Neuronal stem cell (in vitro differentiated cells): ENCODE data around the gene PPDPF.
"Not testable (repeated sequence)": the region's sequence is repeated elsewhere in the genome, so short reads cannot be mapped to it uniquely, and the experiment has no call there.

Source experiments
- DNase-seq: peaks from one replicate; pipeline ENCODE4 v3.0.0-alpha.2; 2013; ENCODE audit warnings: low spot score
- H2AFZ ChIP-seq: one replicate; pipeline ENCODE4 v1.6.1; 2013; ENCODE audit warnings: mild to moderate bottlenecking, low read length, inconsistent platforms
- H2AK5ac ChIP-seq: 2 replicates; pipeline ENCODE4 v1.6.1; 2013; ENCODE audit warnings: low read depth, mild to moderate bottlenecking, inconsistent platforms, low read length, moderate library complexity, mixed read lengths
- H2BK120ac ChIP-seq: 2 replicates; pipeline ENCODE4 v1.6.1; 2013; ENCODE audit warnings: low read depth, mild to moderate bottlenecking, inconsistent platforms, low read length, moderate library complexity, mixed read lengths
- H2BK12ac ChIP-seq: one replicate; pipeline ENCODE4 v1.6.1; 2013; ENCODE audit warnings: low read length, inconsistent platforms
- H2BK15ac ChIP-seq: 2 replicates; pipeline ENCODE4 v1.6.1; 2013; ENCODE audit warnings: mild to moderate bottlenecking, low read length, inconsistent platforms, mixed read lengths
- H2BK5ac ChIP-seq: one replicate; pipeline ENCODE4 v1.6.1; 2013; ENCODE audit warnings: inconsistent platforms, mild to moderate bottlenecking, low read length, moderate library complexity
- H3K14ac ChIP-seq: one replicate; pipeline ENCODE4 v1.6.1; 2013; ENCODE audit warnings: low read length, inconsistent platforms
- H3K18ac ChIP-seq: 2 replicates; pipeline ENCODE4 v1.6.1; 2013; ENCODE audit warnings: low read length, inconsistent platforms
- H3K23ac ChIP-seq: 2 replicates; pipeline ENCODE4 v1.6.1; 2013; ENCODE audit warnings: low read depth, mild to moderate bottlenecking, mixed read lengths, low read length, inconsistent platforms; ENCODE audit not compliant: poor library complexity
- H3K27ac ChIP-seq: replicated peaks from 3 replicates; pipeline ENCODE4 v1.5.1; 2013; ENCODE audit warnings: low read length, inconsistent platforms
- H3K27me3 ChIP-seq, 3 experiments: 2 replicates each; pipeline ENCODE4 v1.6.1; 2013; ENCODE audit warnings: low read length in 3 of 3, mild to moderate bottlenecking in 2 of 3, inconsistent platforms in 1 of 3, low read depth in 1 of 3, mixed read lengths in 1 of 3, moderate library complexity in 1 of 3; ENCODE audit not compliant: control insufficient read depth in 3 of 3, insufficient read depth in 3 of 3
- H3K36me3 ChIP-seq, 2 donors: replicated peaks in 1 of 2; 2 replicates each; pipeline ENCODE4 v1.6.1; 2013; ENCODE audit warnings: low read length in 2 of 2; ENCODE audit not compliant: control insufficient read depth in 2 of 2, insufficient read depth in 2 of 2
- H3K4ac ChIP-seq: 2 replicates; pipeline ENCODE4 v1.6.1; 2013; ENCODE audit warnings: inconsistent platforms, mild to moderate bottlenecking, low read length, moderate library complexity
- H3K4me1 ChIP-seq, 2 donors: 1 replicate in 1 of 2; 2 replicates in 1 of 2; pipeline ENCODE4 v1.6.1; 2013; ENCODE audit warnings: low read length in 2 of 2, low read depth in 1 of 2; ENCODE audit not compliant: control insufficient read depth in 2 of 2, insufficient read depth in 1 of 2
- H3K4me2 ChIP-seq: one replicate; pipeline ENCODE4 v1.6.1; 2013; ENCODE audit warnings: mild to moderate bottlenecking, low read length, inconsistent platforms; ENCODE audit not compliant: insufficient read depth, poor library complexity, severe bottlenecking
- H3K4me3 ChIP-seq, 2 donors: 2 replicates each; pipeline ENCODE4 v1.5.1; 2013; ENCODE audit warnings: low read length in 2 of 2, mild to moderate bottlenecking in 2 of 2, inconsistent platforms in 1 of 2, moderate library complexity in 1 of 2
- H3K79me1 ChIP-seq: one replicate; pipeline ENCODE4 v1.6.1; 2013; ENCODE audit warnings: low read depth, mild to moderate bottlenecking, inconsistent platforms, low read length, moderate library complexity
- H3K9ac ChIP-seq: one replicate; pipeline ENCODE4 v1.6.1; 2013; ENCODE audit warnings: mild to moderate bottlenecking, low read depth, low read length, inconsistent platforms; ENCODE audit not compliant: poor library complexity
- H3K9me3 ChIP-seq, 2 donors: replicated peaks in 1 of 2; 2 replicates each; pipeline versions ENCODE3 to v1.6.1; 2013; ENCODE audit warnings: low read length in 2 of 2, mild to moderate bottlenecking in 2 of 2, inconsistent platforms in 1 of 2, low read depth in 1 of 2, mixed read lengths in 1 of 2, moderate library complexity in 1 of 2; ENCODE audit not compliant: control insufficient read depth in 2 of 2, insufficient read depth in 1 of 2
- H4K8ac ChIP-seq: one replicate; pipeline ENCODE4 v1.6.1; 2013; ENCODE audit warnings: low read depth, mild to moderate bottlenecking, inconsistent platforms, low read length, moderate library complexity
- H4K91ac ChIP-seq: one replicate; pipeline ENCODE4 v1.6.1; 2013; ENCODE audit warnings: low read length, low read depth, mild to moderate bottlenecking, inconsistent platforms; ENCODE audit not compliant: poor library complexity
- WGBS, 2 donors: extraction: QIAGEN DNeasy Blood & Tissue Kit; methylation state at CpG; one replicate each; pipeline ENCODE4 v1.1.7; 2013; ENCODE audit warnings: missing lambda C conversion rate in 2 of 2, mixed read lengths in 1 of 2; ENCODE audit not compliant: insufficient read length in 2 of 2, insufficient replicate concordance in 1 of 2; ENCODE audit errors: extremely low coverage in 2 of 2; 5-methylcytosine and 5-hydroxymethylcytosine counted together

Gene PPDPF

DNA sequence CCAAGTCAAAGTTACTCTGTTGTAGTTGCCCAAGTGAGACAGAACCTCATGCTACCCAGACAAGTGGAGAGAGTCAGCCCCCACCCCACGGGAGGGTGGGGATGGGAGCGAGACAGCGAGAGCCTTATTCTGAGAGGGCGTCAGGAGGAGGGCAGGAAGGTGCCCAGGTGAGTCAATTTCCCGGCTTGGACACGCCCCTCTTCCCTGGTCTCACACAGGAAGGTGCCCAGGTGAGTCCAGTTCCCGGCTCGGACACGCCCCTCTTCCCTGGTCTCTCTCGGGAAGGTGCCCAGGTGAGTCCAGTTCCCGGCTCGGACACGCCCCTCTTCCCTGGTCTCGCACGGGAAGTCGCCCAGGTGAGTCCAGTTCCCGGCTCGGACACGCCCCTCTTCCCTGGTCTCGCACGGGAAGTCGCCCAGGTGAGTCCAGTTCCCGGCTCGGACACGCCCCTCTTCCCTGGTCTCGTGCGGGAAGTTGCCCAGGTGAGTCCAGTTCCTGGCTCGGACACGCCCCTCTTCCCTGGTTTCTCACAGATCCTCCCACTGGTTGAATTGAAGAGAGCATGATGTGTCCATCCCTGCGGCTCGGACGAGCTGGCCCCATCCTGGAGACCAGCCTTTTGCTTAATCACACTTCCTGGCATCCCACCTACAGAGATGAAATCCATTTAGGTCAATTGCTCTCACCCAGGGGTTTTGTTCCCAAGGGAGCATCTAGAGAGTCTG lies 40.7 kb upstream of the PPDPF start:
- not testable (repeated sequence) for H3K14ac ChIP-seq, H3K4ac ChIP-seq, H3K4me2 ChIP-seq, H3K4me3 ChIP-seq, DNase-seq, H3K27ac ChIP-seq, H3K36me3 ChIP-seq, H3K18ac ChIP-seq, H4K8ac ChIP-seq, H3K79me1 ChIP-seq, H2BK120ac ChIP-seq, H2BK15ac ChIP-seq, H4K91ac ChIP-seq, H2BK12ac ChIP-seq, H3K9me3 ChIP-seq, H2BK5ac ChIP-seq, H2AK5ac ChIP-seq, H2AFZ ChIP-seq, H3K9ac ChIP-seq
- WGBS, 2 donors, result no CpG with 5 or more reads among the region's 32 CpGs
- peak overlapping the region; percentile 73 for H3K23ac ChIP-seq
- peaks cover 0 to 58% (median 3%) of the 10 kb centered on the region in 3 experiments for H3K27me3 ChIP-seq
- peaks cover 4 to 13% of the 10 kb centered on the region in 2 donors for H3K4me1 ChIP-seq

DNA sequence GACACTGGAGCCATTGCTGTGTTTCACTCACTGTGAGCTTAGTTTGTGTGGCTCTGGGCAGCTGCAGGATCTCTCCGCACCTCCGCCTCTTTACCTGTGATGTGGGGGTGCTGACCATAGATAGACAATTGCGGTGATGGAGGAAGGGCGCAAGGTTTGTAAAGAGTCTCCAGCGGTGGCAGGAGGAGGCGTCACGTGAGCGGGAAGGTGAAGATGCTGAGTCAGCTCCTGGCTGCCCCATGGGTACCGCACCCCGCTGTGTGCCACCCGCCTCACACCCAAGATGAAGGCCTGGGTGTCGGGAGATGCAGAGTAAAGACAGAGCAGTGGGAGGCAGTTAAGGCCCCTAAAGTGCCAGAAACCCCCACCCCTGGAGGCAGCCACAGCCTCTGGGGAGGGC lies 39.1 kb upstream of the PPDPF start:
- H3K18ac ChIP-seq, result no peak overlapping the region
- no peak overlapping the region for H2AFZ ChIP-seq
- H3K27me3 ChIP-seq, result peaks cover 0 to 52% (median 0%) of the 10 kb centered on the region in 3 experiments
- no peaks in the 10 kb centered on the region for H3K79me1 ChIP-seq
- H3K9me3 ChIP-seq, result no peaks in the 10 kb centered on the region
- no peak overlapping the region for H2BK5ac ChIP-seq
- no peak overlapping the region for H4K91ac ChIP-seq
- no peak overlapping the region for H3K4me2 ChIP-seq
- peak overlapping the region; percentile 25 for H3K14ac ChIP-seq
- no peak overlapping the region for H2BK15ac ChIP-seq
- H3K4me3 ChIP-seq, result no peak overlapping the region
- no peak overlapping the region for H3K27ac ChIP-seq
- peaks cover 4 to 13% of the 10 kb centered on the region in 2 donors for H3K4me1 ChIP-seq
- no peak overlapping the region for H4K8ac ChIP-seq
- H3K9ac ChIP-seq, result no peak overlapping the region
- no CpG with 5 or more reads among the region's 12 CpGs for WGBS, 2 donors
- H2BK120ac ChIP-seq, result no peak overlapping the region
- H3K36me3 ChIP-seq, result no peaks in the 10 kb centered on the region
- peak overlapping the region; percentile 67 for H3K23ac ChIP-seq
- no peak overlapping the region for H3K4ac ChIP-seq
- H2BK12ac ChIP-seq, result no peak overlapping the region
- no peak overlapping the region for H2AK5ac ChIP-seq
- DNase-seq, result no peak

DNA sequence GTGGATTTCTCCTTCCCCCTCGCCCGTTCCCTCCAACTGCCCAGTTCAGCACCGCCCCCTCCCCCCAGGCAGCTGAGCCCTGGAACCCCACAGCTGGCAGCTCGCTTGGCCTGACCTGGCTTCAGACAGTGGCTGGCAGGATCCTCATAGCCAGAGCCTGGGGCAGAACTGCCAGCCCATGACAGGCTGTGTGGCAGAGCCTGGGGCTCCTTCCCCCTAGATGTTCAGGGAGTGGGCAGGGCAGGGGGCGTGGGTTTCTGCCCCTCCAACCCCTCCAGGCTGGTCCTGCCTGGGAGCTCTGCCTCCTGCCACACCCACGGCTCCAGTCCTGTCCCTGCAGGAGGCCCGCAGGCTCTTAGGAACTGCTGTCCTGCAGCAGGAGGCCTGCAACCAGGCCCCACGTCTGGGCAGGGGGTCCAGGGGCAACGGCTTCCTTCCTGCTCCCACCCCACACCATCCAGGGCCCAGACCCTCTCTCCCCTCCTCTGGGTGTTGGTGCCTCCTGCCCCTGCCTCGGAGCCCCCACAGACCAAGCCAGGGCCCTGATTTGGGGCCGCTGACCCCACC lies 38.5 kb upstream of the PPDPF start:
- H3K18ac ChIP-seq, result peak overlapping the region; percentile 57
- H2AFZ ChIP-seq, result no peak overlapping the region
- H3K79me1 ChIP-seq, result peaks cover under 1% of the 10 kb centered on the region
- H2BK5ac ChIP-seq, result no peak overlapping the region
- peaks cover 0 to 50% (median under 1%) of the 10 kb centered on the region in 3 experiments for H3K27me3 ChIP-seq
- H3K9ac ChIP-seq, result no peak overlapping the region
- H2AK5ac ChIP-seq, result peak overlapping the region; percentile 37
- H3K27ac ChIP-seq, result no peak overlapping the region
- no peak overlapping the region for H3K4ac ChIP-seq
- H3K4me1 ChIP-seq, result peaks cover 4 to 13% of the 10 kb centered on the region in 2 donors
- peak overlapping the region; percentile 43 for H2BK15ac ChIP-seq
- no peak overlapping the region for H3K4me3 ChIP-seq
- H2BK12ac ChIP-seq, result no peak overlapping the region
- no CpG with 5 or more reads among the region's 11 CpGs for WGBS, 2 donors
- H3K23ac ChIP-seq, result no peak overlapping the region
- H3K14ac ChIP-seq, result peak overlapping the region; percentile 38
- no peak overlapping the region for H4K91ac ChIP-seq
- H3K9me3 ChIP-seq, result no peaks in the 10 kb centered on the region
- H2BK120ac ChIP-seq, result no peak overlapping the region
- no peak for DNase-seq
- H3K4me2 ChIP-seq, result no peak overlapping the region
- no peak overlapping the region for H4K8ac ChIP-seq
- no peaks in the 10 kb centered on the region for H3K36me3 ChIP-seq

DNA sequence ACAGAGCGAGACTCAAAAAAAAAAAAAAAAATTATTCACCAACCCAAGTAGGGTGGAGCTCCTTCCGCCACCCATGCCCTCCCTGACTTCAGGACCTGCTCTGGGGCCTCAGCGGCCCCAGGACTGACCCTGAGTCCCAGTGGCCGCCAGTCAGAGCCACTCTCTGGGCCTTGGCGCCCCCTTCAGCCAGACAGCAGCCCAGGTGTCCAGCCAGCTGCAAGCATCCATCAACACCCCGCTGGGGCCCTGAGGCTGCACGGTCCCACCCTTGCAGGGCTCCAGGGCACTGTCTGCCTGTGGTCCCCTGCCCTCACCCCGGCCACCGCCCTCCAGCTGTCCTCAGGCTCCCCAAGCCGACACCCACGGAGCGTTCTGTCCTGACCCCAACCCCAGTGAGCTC lies 36.7 kb upstream of the PPDPF start:
- no peak overlapping the region for H3K9ac ChIP-seq
- H3K23ac ChIP-seq, result no peak overlapping the region
- no peak overlapping the region for H3K4ac ChIP-seq
- no peak overlapping the region for H2BK5ac ChIP-seq
- no peak overlapping the region for H4K91ac ChIP-seq
- H3K27ac ChIP-seq, result no peak overlapping the region
- no peak overlapping the region for H2BK120ac ChIP-seq
- peaks cover 7 to 8% of the 10 kb centered on the region in 2 donors for H3K4me1 ChIP-seq
- H3K79me1 ChIP-seq, result peaks cover 2% of the 10 kb centered on the region
- no peak overlapping the region for H4K8ac ChIP-seq
- no peak overlapping the region for H2BK12ac ChIP-seq
- H2AFZ ChIP-seq, result no peak overlapping the region
- H3K14ac ChIP-seq, result no peak overlapping the region
- WGBS, 2 donors, result no CpG with 5 or more reads among the region's 12 CpGs
- H3K18ac ChIP-seq, result peak overlapping the region; percentile 13
- H3K4me3 ChIP-seq, result no peak overlapping the region
- no peak overlapping the region for H2BK15ac ChIP-seq
- no peak overlapping the region for H2AK5ac ChIP-seq
- DNase-seq, result no peak
- H3K4me2 ChIP-seq, result no peak overlapping the region
- no peaks in the 10 kb centered on the region for H3K36me3 ChIP-seq
- no peaks in the 10 kb centered on the region for H3K9me3 ChIP-seq
- H3K27me3 ChIP-seq, result peaks cover 3 to 47% (median 16%) of the 10 kb centered on the region in 3 experiments
